ENCODE data around the gene POP4. TPM values are rescaled to one million over a fixed set of nuclear protein-coding genes. Genes with fewer than 3 reads are reported as not detected.

The POP4 gene
- total RNA-seq, 6 experiments from 2014 or later, result 73.9 to 104 (median 88.8) TPM

GRCh38 chr19:29596080-29596727 is 9.9 kb upstream of the POP4 start:
- Mint-ChIP-seq H3K36me3 (ENCODE audit: low read depth) (no peaks in the 10 kb centered on the region), H3K27me3 (ENCODE audit: insufficient read depth) (peaks cover 43% of the 10 kb centered on the region), H3K27ac (no peak overlapping the region), H3K4me3 (no peak overlapping the region), H3K4me1 (ENCODE audit: low read depth) (no peaks in the 10 kb centered on the region), H3K9me3 (no peaks in the 10 kb centered on the region)
- DNase-seq, result no peak
- no peak for TF ChIP-seq CTCF (IDR thresholded peaks at IDR 0.05)

GRCh38 chr19:29596885-29597525 is 9.1 kb upstream of the POP4 start:
- peak; percentile 64; the same call in 1 of the 2 replicates for TF ChIP-seq CTCF (IDR thresholded peaks at IDR 0.05)
- H3K36me3 Mint-ChIP-seq (ENCODE audit: low read depth), result no peaks in the 10 kb centered on the region
- peak; percentile 24 for DNase-seq
- H3K9me3 Mint-ChIP-seq, result no peaks in the 10 kb centered on the region
- H3K4me1 Mint-ChIP-seq (ENCODE audit: low read depth), result no peaks in the 10 kb centered on the region
- H3K27me3 Mint-ChIP-seq (ENCODE audit: insufficient read depth), result peaks cover 39% of the 10 kb centered on the region
- no peak overlapping the region for H3K4me3 Mint-ChIP-seq
- H3K27ac Mint-ChIP-seq, result no peak overlapping the region

- H3K27me3 Mint-ChIP-seq (ENCODE audit: insufficient read depth), result peaks cover 28% of the 10 kb centered on the region
- H3K36me3 Mint-ChIP-seq (ENCODE audit: low read depth), result no peaks in the 10 kb centered on the region
- no peak overlapping the region for H3K4me3 Mint-ChIP-seq
- no peak overlapping the region for H3K27ac Mint-ChIP-seq
- no peaks in the 10 kb centered on the region for H3K4me1 Mint-ChIP-seq (ENCODE audit: low read depth)
- no peak for TF ChIP-seq CTCF (IDR thresholded peaks at IDR 0.05)
- no peak for DNase-seq
- no peaks in the 10 kb centered on the region for H3K9me3 Mint-ChIP-seq
Observed at GRCh38 chr19:29598036-29598435, 8.0 kb upstream of the POP4 start.

GRCh38 chr19:29598496-29598895 is 7.6 kb upstream of the POP4 start:
- no peak for TF ChIP-seq CTCF (IDR thresholded peaks at IDR 0.05)
- Mint-ChIP-seq H3K27me3 (ENCODE audit: insufficient read depth) (peaks cover 28% of the 10 kb centered on the region), H3K4me1 (ENCODE audit: low read depth) (no peaks in the 10 kb centered on the region), H3K36me3 (ENCODE audit: low read depth) (no peaks in the 10 kb centered on the region), H3K27ac (no peak overlapping the region), H3K9me3 (no peaks in the 10 kb centered on the region), H3K4me3 (no peak overlapping the region)
- no peak for DNase-seq

- no peak for DNase-seq
- H3K36me3 Mint-ChIP-seq (ENCODE audit: low read depth), result no peaks in the 10 kb centered on the region
- peaks cover 17% of the 10 kb centered on the region for H3K27me3 Mint-ChIP-seq (ENCODE audit: insufficient read depth)
- H3K27ac Mint-ChIP-seq, result no peak overlapping the region
- no peak for TF ChIP-seq CTCF (IDR thresholded peaks at IDR 0.05)
- H3K4me1 Mint-ChIP-seq (ENCODE audit: low read depth), result peaks cover 7% of the 10 kb centered on the region
- no peak overlapping the region for H3K4me3 Mint-ChIP-seq
- H3K9me3 Mint-ChIP-seq, result no peaks in the 10 kb centered on the region
Observed at GRCh38 chr19:29603308-29603707, 2.8 kb upstream of the POP4 start.
